Measurements from ENCODE around the gene ELFN2.

ELFN2 gene

DNA sequence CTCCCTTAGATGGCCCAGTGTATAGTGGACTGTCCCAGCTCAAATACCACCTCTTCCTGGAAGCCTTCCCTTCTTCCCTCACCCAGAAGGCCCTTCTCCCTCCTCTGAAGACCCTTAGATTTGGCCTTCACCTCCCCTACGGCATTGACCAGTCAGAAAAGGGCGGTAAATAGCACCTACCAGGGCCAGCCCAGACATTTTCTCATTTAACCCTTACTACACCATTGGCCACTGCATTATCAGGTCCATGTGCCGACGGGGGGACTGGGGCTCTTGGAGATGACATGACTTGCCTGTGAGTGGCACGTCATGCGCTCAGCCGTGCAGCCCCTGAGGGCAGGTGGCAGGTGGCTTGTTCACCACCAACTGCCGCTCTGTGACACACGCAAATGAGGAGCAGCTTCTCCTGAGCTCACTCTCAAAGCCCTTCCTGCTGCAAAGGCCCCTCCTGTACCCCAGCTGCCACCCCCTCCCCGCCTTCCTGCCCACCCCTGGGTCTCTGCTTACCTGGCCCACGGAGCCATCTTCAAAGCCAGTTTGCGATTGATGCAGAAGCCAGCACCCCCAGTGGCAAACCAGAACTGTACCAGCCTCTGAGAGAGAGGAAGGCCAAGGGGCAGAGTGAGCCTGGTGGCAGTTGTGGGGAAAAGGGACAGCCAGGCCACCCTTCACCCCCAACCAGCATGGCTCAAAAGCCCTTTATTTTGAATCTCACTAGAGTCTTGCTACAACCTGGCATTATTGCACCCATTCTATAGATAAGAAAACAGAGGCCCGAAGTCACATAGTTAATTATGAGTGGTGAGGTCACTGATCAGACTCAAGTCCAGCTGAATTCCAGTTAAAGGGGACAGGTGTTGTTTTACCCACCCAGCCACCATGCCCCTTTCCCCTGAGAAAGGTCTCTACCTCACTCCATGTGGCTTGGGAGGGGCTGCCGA is 49.4 kb upstream of the ELFN2 start:
- POLR2A ChIA-PET: no interaction called here
- Histone ChIP-seq H3K4me3 (ENCODE audit: low read depth, low read length) (no peak overlapping the region), H3K4me1 (ENCODE audit: control insufficient read depth, insufficient read depth, low read length) (no peaks in the 10 kb centered on the region), H3K36me3 (ENCODE audit: control insufficient read depth in 2 of 2, insufficient read depth in 1 of 2, low read length in 2 of 2) (no peaks in the 10 kb centered on the region), H3K27ac (ENCODE audit: extremely low read depth, low read depth, low read length) (no peak overlapping the region), H3K9me3 (ENCODE audit: control insufficient read depth, insufficient read depth, low read depth, low read length) (no peaks in the 10 kb centered on the region)
- CTCF ChIA-PET: interaction anchor here (7.2 kb wide), 1 partner anchor 18 kb away, joined by 115 read pairs; no protein-coding TSS in a partner anchor
- TF ChIP-seq, protein P1, sequence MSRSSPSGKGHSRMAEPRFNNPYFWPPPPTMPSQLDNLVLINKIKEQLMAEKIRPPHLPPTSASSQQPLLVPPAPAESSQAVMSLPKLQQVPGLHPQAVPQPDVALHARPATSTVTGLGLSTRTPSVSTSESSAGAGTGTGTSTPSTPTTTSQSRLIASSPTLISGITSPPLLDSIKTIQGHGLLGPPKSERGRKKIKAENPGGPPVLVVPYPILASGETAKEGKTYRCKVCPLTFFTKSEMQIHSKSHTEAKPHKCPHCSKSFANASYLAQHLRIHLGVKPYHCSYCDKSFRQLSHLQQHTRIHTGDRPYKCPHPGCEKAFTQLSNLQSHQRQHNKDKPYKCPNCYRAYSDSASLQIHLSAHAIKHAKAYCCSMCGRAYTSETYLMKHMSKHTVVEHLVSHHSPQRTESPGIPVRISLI (tag by site-specific recombination; IDR thresholded peaks at IDR 0.05): no peak
- TF ChIP-seq ZNF510 (tag by site-specific recombination; IDR thresholded peaks at IDR 0.05; ENCODE audit: insufficient replicate concordance) (no peak), PRDM1 (tag by site-specific recombination; IDR thresholded peaks at IDR 0.05) (no peak), ZNF391 (tag by site-specific recombination; IDR thresholded peaks at IDR 0.05; ENCODE audit: borderline replicate concordance, low read depth) (no peak), ZBTB7A (tag by site-specific recombination; IDR thresholded peaks at IDR 0.05; ENCODE audit: low read depth) (no peak), ZNF2 (tag by site-specific recombination; IDR thresholded peaks at IDR 0.05) (no peak), ZNF600 (tag by site-specific recombination; IDR thresholded peaks at IDR 0.05) (no peak), OSR2 (tag by site-specific recombination; IDR thresholded peaks at IDR 0.05) (no peak), ZNF404 (tag by site-specific recombination; IDR thresholded peaks at IDR 0.05) (no peak), EGR2 (tag by site-specific recombination; IDR thresholded peaks at IDR 0.05; ENCODE audit: low read depth) (no peak), ZNF785 (tag by site-specific recombination; IDR thresholded peaks at IDR 0.05) (no peak)
- TF ChIP-seq, protein P2, sequence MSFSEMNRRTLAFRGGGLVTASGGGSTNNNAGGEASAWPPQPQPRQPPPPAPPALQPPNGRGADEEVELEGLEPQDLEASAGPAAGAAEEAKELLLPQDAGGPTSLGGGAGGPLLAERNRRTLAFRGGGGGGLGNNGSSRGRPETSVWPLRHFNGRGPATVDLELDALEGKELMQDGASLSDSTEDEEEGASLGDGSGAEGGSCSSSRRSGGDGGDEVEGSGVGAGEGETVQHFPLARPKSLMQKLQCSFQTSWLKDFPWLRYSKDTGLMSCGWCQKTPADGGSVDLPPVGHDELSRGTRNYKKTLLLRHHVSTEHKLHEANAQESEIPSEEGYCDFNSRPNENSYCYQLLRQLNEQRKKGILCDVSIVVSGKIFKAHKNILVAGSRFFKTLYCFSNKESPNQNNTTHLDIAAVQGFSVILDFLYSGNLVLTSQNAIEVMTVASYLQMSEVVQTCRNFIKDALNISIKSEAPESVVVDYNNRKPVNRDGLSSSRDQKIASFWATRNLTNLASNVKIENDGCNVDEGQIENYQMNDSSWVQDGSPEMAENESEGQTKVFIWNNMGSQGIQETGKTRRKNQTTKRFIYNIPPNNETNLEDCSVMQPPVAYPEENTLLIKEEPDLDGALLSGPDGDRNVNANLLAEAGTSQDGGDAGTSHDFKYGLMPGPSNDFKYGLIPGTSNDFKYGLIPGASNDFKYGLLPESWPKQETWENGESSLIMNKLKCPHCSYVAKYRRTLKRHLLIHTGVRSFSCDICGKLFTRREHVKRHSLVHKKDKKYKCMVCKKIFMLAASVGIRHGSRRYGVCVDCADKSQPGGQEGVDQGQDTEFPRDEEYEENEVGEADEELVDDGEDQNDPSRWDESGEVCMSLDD (tag by site-specific recombination; IDR thresholded peaks at IDR 0.05): no peak
- TF ChIP-seq, protein P3, sequence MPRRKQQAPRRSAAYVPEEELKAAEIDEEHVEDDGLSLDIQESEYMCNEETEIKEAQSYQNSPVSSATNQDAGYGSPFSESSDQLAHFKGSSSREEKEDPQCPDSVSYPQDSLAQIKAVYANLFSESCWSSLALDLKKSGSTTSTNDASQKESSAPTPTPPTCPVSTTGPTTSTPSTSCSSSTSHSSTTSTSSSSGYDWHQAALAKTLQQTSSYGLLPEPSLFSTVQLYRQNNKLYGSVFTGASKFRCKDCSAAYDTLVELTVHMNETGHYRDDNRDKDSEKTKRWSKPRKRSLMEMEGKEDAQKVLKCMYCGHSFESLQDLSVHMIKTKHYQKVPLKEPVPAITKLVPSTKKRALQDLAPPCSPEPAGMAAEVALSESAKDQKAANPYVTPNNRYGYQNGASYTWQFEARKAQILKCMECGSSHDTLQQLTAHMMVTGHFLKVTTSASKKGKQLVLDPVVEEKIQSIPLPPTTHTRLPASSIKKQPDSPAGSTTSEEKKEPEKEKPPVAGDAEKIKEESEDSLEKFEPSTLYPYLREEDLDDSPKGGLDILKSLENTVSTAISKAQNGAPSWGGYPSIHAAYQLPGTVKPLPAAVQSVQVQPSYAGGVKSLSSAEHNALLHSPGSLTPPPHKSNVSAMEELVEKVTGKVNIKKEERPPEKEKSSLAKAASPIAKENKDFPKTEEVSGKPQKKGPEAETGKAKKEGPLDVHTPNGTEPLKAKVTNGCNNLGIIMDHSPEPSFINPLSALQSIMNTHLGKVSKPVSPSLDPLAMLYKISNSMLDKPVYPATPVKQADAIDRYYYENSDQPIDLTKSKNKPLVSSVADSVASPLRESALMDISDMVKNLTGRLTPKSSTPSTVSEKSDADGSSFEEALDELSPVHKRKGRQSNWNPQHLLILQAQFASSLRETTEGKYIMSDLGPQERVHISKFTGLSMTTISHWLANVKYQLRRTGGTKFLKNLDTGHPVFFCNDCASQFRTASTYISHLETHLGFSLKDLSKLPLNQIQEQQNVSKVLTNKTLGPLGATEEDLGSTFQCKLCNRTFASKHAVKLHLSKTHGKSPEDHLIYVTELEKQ (tag by site-specific recombination; IDR thresholded peaks at IDR 0.05; ENCODE audit: borderline replicate concordance): no peak

DNA sequence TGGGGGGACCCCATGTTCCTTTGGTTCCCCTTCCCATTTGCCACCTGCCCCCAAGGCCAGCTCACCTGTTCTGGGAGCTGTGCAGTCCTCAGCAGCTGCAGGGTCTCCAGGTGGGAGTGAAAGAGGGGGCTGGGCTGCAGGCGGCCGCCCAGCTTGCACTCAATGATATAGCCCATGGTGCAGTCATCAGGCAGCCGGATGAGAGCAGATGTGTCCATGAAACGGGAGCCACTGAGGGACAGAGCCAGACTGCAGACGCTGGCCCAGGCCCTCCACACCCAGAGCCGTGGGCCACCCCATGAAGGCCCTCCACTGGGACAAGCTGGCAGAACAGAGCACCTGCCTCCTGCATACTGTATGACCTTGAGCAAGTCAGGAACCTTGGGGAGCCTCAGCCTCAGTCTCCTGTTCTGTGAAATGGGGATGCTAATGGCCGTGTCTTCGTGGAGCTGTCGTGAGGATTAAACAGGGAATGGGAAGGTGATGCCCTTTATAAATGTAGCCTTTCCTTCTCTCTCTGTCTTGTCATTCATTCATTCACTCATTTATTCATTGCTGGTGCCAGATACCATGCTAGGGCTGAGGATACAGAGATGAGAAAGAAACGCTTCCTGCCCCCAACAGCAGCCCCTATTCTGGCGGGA is 47.3 kb upstream of the ELFN2 start:
- H3K36me3 ChIP-seq (ENCODE audit: control insufficient read depth in 2 of 2, insufficient read depth in 1 of 2, low read length in 2 of 2): no peaks in the 10 kb centered on the region
- H3K4me1 ChIP-seq (ENCODE audit: control insufficient read depth, insufficient read depth, low read length): no peaks in the 10 kb centered on the region
- H3K4me3 ChIP-seq (ENCODE audit: low read depth, low read length): no peak overlapping the region
- no peaks in the 10 kb centered on the region for H3K9me3 ChIP-seq (ENCODE audit: control insufficient read depth, insufficient read depth, low read depth, low read length)
- ChIA-PET POLR2A (no interaction called here), CTCF (interaction anchor here (0.6 to 7.2 kb wide), 9 partner anchors 12 to 430 kb away, joined by 3 to 115 read pairs (median 6); partner anchors contain the start of gene MFNG)
- TF ChIP-seq ZNF24 (tag by site-specific recombination; IDR thresholded peaks at IDR 0.05) (0 out of 2 replicates have a peak, but pooled peaks have one; percentile 77), ZNF596 (tag by site-specific recombination; IDR thresholded peaks at IDR 0.05) (no peak)
- H3K27ac ChIP-seq (ENCODE audit: extremely low read depth, low read depth, low read length): no peak overlapping the region
